Stimulated activated naive B cell treated with anti-CD40 and anti-IgM and Interleukin-4, amounts not matched to agents 10 μg/mL and 1 μg/mL and 100 μg/mL, for 72 hours (primary cell): ENCODE results near the gene IZUMO1.
A peak's percentile ranks its signal among the peaks of the same experiment; 100 is the strongest.
"Not testable (repeated sequence)": the region's sequence is repeated elsewhere in the genome, so short reads cannot be mapped to it uniquely, and the experiment has no call there.

Experiments
- ATAC-seq, 2 donors: fragments of 150-1000 bp; cut with Tn5 transposase; replicated peaks; 2 replicates each; pipeline ENCODE4 v1.10.0; 2021; ENCODE audit warnings: moderate library complexity in 1 of 2
- DNase-seq: peaks from one replicate; pipeline ENCODE4 v3.0.0; 2021
- H3K27ac Mint-ChIP-seq: one replicate; pipeline ENCODE4 v1.8.0; 2022; ENCODE audit warnings: mild to moderate bottlenecking, mixed read lengths
- H3K27me3 Mint-ChIP-seq, 2 donors: one replicate each; pipeline ENCODE4 v1.8.0; 2022; ENCODE audit warnings: mixed read lengths in 2 of 2
- H3K36me3 Mint-ChIP-seq, 2 donors: one replicate each; pipeline ENCODE4 v1.8.0; 2022; ENCODE audit warnings: mixed read lengths in 2 of 2, mild to moderate bottlenecking in 1 of 2
- H3K4me1 Mint-ChIP-seq, 2 donors: one replicate each; pipeline ENCODE4 v1.8.0; 2022; ENCODE audit warnings: mixed read lengths in 2 of 2, mild to moderate bottlenecking in 1 of 2
- H3K4me3 Mint-ChIP-seq, 2 donors: one replicate each; pipeline ENCODE4 v1.8.0; 2022; ENCODE audit warnings: mild to moderate bottlenecking in 2 of 2, mixed read lengths in 2 of 2, moderate library complexity in 1 of 2
- H3K9me3 Mint-ChIP-seq, 2 donors: one replicate each; pipeline ENCODE4 v1.8.0; 2022; ENCODE audit warnings: mixed read lengths in 2 of 2, mild to moderate bottlenecking in 1 of 2

IZUMO1 gene

DNA sequence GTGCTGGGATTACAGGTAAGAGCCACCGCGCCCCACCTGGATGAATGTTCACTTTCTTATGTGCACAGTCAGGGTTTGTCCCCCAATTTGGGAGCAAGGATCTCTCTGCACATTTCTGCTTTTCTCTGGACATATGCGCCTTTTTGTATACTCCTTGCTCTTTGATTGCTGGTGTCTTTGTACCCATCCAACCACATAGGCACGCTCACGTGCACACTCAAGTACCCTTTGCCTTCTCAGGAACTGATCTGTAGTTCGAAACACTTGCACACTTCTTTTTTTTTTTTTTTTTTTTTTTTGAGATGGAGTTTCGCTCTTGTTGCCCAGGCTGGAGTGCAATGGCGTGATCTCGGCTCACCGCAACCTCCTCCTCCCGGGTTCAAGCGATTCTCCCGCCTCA, 28.6 kb downstream of the IZUMO1 start:
- not testable (repeated sequence) for H3K9me3 Mint-ChIP-seq, ATAC-seq, DNase-seq, H3K36me3 Mint-ChIP-seq, H3K27me3 Mint-ChIP-seq, H3K4me3 Mint-ChIP-seq, H3K27ac Mint-ChIP-seq
- peaks cover 11 to 33% of the 10 kb centered on the region in 2 donors for H3K4me1 Mint-ChIP-seq

DNA sequence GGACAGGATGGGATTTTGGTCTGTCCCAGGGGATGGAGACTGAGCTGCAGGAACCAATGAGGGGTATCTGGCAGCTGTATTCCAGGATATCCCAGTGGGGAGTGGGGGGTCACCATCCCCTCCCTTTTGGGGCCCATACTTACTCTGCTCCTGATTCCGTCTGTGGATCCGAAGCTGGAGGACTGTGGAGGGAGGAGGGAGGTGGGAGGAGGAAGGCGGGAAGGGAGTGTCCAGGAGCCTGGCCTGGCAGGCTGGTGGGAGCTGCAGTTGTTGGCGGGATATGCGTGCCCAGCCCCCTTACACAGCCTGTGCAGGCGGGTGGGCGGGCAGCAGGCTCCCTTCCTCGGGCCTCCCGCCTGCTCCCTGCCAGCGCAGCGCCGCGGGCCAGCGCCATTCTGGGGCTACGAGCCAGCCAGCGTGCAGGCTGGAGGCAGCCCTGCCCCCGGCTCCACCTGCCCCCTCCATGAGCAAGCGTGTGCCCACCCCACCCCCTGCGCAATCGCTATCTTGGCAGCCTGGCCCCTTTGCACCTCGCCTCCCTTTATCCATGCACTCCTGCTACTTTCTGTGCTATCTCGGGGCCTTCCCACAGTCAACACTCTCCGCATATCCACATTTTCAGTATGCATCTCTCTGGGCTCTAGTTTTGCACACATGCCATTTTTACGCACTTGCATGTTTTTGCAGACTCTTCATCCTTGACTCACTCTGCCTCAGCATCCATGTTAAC, 30.0 kb downstream of the IZUMO1 start:
- H3K4me3 Mint-ChIP-seq, result no peak overlapping the region
- peaks cover 12 to 40% of the 10 kb centered on the region in 2 donors for H3K4me1 Mint-ChIP-seq
- no peaks in the 10 kb centered on the region for H3K9me3 Mint-ChIP-seq
- H3K36me3 Mint-ChIP-seq, result no peaks in the 10 kb centered on the region
- no peaks in the 10 kb centered on the region for H3K27me3 Mint-ChIP-seq
- ATAC-seq, result no peak
- DNase-seq, result no peak
- no peak overlapping the region for H3K27ac Mint-ChIP-seq

DNA sequence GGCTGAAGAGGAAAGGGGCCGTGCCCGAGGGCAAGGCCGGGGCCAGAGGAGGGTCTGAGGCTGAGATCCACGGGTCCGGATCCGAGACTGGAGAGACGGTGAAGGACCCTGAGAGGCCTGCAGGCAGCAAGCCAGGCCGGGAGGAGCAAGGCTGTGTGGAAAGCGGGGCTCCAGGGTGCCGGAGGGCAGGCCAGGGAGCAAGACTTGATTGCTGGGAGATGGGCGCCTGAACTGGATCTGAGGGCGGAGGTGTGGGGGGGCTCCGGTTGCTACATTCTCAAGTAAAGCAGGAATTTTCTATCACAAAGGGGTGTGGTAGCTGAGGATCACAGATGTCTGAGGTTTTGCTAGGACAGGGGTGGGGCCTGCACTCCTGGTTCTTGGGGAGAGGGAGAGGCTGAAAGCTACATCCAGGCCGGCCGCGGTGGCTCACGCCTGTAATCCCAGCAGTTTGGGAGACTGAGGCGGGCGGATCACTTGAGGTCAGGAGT, 31.0 kb downstream of the IZUMO1 start:
- H3K4me1 Mint-ChIP-seq, result peaks cover 10 to 32% of the 10 kb centered on the region in 2 donors
- H3K4me3 Mint-ChIP-seq, result no peak overlapping the region
- H3K27ac Mint-ChIP-seq, result no peak overlapping the region
- no peak for DNase-seq
- H3K27me3 Mint-ChIP-seq, result no peaks in the 10 kb centered on the region
- peaks cover 0 to 8% of the 10 kb centered on the region in 2 donors for H3K36me3 Mint-ChIP-seq
- ATAC-seq, result no peak
- H3K9me3 Mint-ChIP-seq, result peaks cover 0 to 1% of the 10 kb centered on the region in 2 donors

DNA sequence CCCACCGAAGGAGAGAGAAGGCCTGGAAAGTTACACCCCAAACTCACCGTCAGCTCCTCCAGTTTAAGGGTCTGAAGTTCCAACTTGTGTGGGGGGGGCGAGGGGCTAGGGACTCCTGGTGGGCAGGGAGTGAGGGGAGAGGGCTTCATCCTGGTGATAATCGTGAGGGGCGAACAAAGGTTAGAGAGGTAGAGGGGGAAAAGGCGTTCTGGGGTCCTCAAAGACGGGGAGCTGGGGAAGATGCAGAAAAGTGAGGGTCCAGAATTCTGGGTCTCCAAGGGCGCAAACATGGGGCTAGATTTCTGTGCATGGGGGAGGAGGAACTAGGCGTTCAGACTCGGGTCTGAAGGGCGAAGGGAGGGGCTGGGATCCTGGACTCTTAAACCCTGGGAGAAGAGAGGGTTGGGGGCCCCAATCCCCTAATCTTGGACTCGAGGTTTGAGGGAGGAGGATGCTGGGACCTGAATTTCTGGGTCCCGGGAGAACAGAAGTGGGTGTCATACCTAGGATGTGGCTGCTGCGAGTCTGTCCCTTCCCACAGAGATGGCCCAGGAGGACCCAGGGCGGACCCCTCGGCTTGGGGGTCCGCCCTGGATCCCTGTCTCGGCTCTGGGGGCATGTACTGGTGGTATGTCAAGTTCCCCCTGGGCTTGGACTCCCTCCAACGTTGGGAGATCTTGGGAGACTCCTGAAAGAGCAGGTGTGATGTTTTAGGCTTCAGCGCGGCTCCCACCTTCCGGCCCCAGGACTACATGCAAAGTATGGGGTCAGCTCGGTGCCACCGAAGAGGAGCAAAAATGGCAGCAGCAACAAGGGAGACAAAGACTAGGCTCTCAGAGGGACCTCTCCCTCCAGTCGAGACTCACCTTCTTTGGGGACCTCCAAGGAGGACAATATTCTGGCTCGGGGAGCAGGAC, 31.7 kb downstream of the IZUMO1 start:
- H3K4me3 Mint-ChIP-seq, result peak overlapping the region; percentile 85 to 88
- peak overlapping the region; percentile 95 for H3K27ac Mint-ChIP-seq
- H3K36me3 Mint-ChIP-seq, result peaks cover 0 to 9% of the 10 kb centered on the region in 2 donors
- DNase-seq, result no peak
- no peaks in the 10 kb centered on the region for H3K27me3 Mint-ChIP-seq
- peaks cover 0 to 1% of the 10 kb centered on the region in 2 donors for H3K9me3 Mint-ChIP-seq
- ATAC-seq, result no peak
- peaks cover 10 to 28% of the 10 kb centered on the region in 2 donors for H3K4me1 Mint-ChIP-seq

DNA sequence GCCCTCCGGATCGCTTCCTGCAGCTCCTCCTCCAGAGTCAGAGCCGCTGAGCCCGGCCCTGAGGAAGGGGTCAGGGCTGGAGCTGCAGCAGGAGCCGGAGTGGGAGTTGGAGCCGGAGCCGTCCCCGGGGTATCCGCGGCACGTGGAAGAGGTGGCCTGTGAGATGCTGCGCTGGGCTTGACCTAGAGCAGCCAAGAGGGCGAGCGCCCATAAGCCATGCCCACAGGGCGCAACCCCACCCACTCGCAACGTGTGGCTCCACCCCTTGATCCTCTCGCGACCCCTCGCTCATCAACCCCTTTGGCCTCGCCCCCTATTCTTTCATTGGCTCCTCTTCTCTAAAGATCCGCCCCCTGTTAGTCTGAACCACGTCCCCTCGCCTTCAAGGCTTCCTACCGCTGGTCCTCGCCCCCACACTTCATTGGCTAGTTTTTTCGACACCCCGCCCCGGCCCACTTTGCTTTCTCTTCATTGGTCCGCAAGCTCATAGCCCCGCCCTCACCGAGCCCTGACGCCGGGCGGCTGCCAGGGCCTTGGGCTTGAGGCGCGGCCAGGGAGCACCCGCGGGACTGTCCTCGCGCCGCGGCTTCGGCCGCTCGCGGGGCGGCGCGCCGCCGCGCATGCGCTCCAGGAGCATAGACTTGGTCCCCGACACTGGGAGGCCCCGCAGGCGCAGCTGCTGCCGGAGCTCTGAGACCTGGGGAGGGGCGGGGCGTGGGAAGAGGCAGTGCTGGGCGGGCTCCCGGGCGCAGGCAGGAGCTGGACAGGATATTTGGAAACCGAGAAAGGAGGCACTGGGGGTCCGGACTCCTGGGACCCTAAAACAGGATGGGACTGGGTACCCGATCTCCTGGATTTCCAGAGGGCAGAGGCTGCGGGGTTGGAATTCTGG, 32.6 kb downstream of the IZUMO1 start:
- H3K27me3 Mint-ChIP-seq, result no peaks in the 10 kb centered on the region
- DNase-seq, result peak; percentile 99
- H3K4me3 Mint-ChIP-seq, result peak overlapping the region; percentile 85 to 88
- peaks cover 0 to 1% of the 10 kb centered on the region in 2 donors for H3K9me3 Mint-ChIP-seq
- peaks cover 10 to 28% of the 10 kb centered on the region in 2 donors for H3K4me1 Mint-ChIP-seq
- peak overlapping the region; percentile 95 for H3K27ac Mint-ChIP-seq
- H3K36me3 Mint-ChIP-seq, result peaks cover 0 to 9% of the 10 kb centered on the region in 2 donors
- peak; percentile 91 to 94 for ATAC-seq

DNA sequence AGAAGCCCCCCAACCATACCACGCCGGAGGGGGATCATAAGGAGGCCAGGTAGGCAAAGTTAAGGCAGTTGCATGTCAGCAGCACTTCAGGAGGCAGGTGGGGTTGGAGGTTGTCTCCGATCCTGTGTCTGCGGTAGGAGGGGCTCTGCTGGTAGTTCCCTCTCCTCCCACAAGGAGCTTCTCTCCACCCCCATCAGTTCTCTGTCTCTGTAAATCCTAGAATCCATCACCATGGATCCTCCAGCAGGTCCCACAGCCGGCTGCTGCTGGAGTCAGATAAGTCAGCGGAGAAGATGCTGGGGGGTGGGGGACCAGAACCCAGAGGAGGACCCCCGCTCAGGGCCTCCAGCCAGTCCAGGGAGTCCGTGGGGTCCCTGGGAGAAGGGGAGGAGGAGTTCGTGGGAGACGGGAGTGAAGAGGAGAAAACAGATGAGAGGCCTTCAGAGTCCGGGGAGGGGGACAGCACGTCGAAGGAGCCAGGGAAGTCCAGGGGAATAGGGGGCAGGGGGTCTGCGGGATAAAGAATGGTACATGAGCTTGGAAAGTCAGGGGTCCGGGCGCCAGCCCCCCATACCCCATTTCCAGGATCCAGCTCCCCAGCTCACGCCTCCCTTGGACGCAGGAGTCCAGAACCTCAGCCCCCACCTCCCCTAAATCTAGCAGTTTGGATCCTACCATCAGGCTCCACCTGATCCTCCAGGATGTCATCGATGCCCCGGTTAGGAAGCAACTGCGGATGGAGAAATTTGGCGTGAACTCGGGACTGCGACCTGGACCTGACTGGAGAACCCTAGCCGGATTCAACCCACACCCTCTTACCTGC, 33.5 kb downstream of the IZUMO1 start:
- Mint-ChIP-seq H3K27me3 (no peaks in the 10 kb centered on the region), H3K9me3 (peaks cover 0 to 1% of the 10 kb centered on the region in 2 donors), H3K36me3 (peaks cover 0 to 9% of the 10 kb centered on the region in 2 donors), H3K4me1 (peaks cover 10 to 28% of the 10 kb centered on the region in 2 donors), H3K4me3 (peak overlapping the region; percentile 85 to 88), H3K27ac (peak overlapping the region; percentile 16)
- ATAC-seq (no peak), DNase-seq (no peak)

DNA sequence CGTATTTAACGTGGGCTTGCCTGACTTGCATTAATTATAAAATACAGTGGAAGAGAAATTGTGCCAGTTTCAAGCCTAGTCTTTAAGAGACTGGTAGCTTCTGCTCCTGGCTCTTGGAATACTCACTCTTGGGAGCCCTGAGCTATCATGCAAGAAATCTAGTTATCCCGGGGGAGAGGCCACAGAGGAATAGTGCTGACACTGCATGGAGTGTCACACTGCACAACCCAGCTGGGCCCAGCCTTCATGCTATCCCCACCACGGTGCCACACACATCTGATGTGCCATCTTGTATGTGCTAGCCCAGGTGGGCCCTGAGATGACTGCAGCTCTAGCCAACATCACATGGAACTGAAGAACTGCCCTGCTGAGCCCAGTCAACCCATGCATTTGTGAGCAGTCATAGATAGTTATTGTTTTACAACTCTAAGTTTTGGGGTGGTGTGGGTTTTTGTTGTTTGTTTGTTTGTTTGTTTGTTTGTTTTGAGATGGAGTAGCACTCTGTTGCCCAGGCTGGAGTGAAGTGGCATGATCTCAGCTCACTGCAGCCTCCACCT, 35.5 kb downstream of the IZUMO1 start:
- DNase-seq, result no peak
- Mint-ChIP-seq H3K27me3 (no peaks in the 10 kb centered on the region), H3K36me3 (peaks cover 0 to 13% of the 10 kb centered on the region in 2 donors), H3K27ac (no peak overlapping the region), H3K4me3 (no peak overlapping the region), H3K4me1 (peaks cover 10 to 28% of the 10 kb centered on the region in 2 donors), H3K9me3 (peaks cover 0 to 1% of the 10 kb centered on the region in 2 donors)
- no peak for ATAC-seq

DNA sequence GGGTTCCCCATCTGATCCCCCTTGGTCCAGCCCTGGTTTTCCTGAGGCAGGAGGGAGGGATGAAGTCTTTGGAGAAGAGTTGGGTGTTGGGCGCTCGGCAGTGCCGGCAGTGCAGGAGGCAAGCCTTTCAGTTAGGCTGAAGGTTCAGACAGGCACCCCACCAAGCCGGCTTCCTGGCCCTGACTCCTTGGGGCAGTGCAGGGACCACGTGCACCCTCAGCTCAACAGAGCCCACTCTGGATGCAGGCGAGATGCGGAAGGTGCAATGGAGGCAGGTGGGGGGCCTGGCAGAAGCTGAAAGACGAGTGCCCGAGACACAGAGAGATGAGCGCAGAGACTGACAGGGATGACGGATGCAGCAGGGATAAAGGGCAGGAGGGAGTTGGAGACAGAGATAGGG, 38.2 kb downstream of the IZUMO1 start:
- Mint-ChIP-seq H3K36me3 (peaks cover 0 to 18% of the 10 kb centered on the region in 2 donors), H3K9me3 (peaks cover 0 to 1% of the 10 kb centered on the region in 2 donors), H3K27ac (no peak overlapping the region), H3K4me3 (no peak overlapping the region), H3K4me1 (peaks cover 3 to 11% of the 10 kb centered on the region in 2 donors), H3K27me3 (no peaks in the 10 kb centered on the region)
- no peak for ATAC-seq
- no peak for DNase-seq

DNA sequence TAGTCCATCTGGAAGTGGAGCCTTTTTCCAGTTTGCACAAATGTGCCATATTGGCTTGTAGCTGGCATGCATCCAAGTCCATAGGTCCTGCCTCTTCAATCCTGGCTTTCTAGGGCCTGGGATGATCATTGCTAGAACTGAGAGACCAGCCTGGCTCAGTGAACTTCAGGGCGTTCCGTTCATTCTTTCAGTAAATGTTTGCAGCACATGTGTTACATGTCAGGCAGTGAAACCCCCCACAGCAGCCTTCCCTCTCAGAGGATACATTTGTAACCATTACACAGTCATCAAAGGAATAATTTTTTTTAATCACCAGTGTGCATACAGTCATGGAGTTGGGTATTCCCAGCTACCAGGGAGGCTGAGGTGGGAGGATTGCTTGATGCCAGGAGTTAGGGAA, 41.3 kb downstream of the IZUMO1 start:
- Mint-ChIP-seq H3K4me3 (no peak overlapping the region), H3K27ac (no peak overlapping the region), H3K27me3 (no peaks in the 10 kb centered on the region), H3K36me3 (peaks cover 4 to 19% of the 10 kb centered on the region in 2 donors), H3K4me1 (no peaks in the 10 kb centered on the region), H3K9me3 (no peaks in the 10 kb centered on the region)
- ATAC-seq, result no peak
- DNase-seq, result no peak

DNA sequence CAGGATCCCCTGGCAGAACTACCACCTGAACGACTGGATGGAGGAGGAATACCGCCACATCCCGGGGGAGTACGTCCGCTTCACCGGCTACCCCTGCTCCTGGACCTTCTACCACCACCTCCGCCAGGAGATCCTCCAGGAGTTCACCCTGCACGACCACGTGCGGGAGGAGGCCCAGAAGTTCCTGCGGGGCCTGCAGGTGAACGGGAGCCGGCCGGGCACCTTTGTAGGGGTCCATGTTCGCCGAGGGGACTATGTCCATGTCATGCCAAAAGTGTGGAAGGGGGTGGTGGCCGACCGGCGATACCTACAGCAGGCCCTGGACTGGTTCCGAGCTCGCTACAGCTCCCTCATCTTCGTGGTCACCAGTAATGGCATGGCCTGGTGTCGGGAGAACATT, 43.4 kb downstream of the IZUMO1 start:
- no peaks in the 10 kb centered on the region for H3K4me1 Mint-ChIP-seq
- H3K9me3 Mint-ChIP-seq, result no peaks in the 10 kb centered on the region
- ATAC-seq, result no peak
- peaks cover 5 to 7% of the 10 kb centered on the region in 2 donors for H3K27me3 Mint-ChIP-seq
- no peak overlapping the region for H3K27ac Mint-ChIP-seq
- no peak for DNase-seq
- peaks cover 4 to 19% of the 10 kb centered on the region in 2 donors for H3K36me3 Mint-ChIP-seq
- H3K4me3 Mint-ChIP-seq, result no peak overlapping the region

DNA sequence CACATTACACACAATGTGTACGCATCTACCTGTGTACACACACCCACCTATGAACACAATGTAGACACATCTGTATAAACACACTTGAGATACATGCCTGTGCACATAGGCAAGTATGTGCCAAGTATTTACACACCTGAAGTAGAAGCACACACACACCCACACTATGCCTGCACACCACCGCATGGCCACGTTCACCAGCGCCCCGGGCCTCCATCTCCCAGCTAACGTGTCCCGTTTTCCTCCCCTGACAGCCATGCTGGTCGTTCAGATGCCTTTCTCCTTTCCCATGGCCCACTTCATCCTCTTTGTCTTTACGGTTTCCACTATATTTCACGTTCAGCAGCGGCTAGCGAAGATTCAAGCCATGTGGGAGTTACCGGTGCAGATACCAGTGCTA, 44.0 kb downstream of the IZUMO1 start:
- H3K27ac Mint-ChIP-seq, result no peak overlapping the region
- no peaks in the 10 kb centered on the region for H3K9me3 Mint-ChIP-seq
- H3K36me3 Mint-ChIP-seq, result peaks cover 4 to 19% of the 10 kb centered on the region in 2 donors
- DNase-seq (no peak), ATAC-seq (no peak)
- H3K27me3 Mint-ChIP-seq, result peaks cover 9 to 12% of the 10 kb centered on the region in 2 donors
- no peaks in the 10 kb centered on the region for H3K4me1 Mint-ChIP-seq
- no peak overlapping the region for H3K4me3 Mint-ChIP-seq

DNA sequence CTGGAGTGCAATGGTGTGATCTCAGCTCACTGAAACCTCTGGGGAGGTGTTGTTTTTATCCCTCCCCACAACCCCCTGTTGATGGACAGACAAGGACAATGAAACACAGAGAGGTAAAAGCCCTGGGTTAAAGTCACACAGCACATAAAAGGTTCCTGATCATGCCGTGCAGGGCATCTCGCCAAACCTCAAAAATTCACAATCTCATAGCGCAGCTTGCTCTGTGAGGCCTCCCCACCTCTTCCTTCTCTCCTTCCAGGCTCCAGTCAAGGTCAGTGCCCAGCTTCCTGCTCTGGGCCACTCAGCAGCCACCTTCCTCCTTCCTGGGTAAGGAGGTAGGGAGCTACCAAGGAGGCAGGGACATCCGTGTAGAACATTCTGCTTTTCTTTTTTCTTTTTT, 48.7 kb downstream of the IZUMO1 start:
- Mint-ChIP-seq H3K27ac (no peak overlapping the region), H3K36me3 (peaks cover 4 to 10% of the 10 kb centered on the region in 2 donors), H3K27me3 (peaks cover 19 to 28% of the 10 kb centered on the region in 2 donors), H3K4me1 (peaks cover 10 to 12% of the 10 kb centered on the region in 2 donors), H3K9me3 (no peaks in the 10 kb centered on the region), H3K4me3 (no peak overlapping the region)
- ATAC-seq, result no peak
- no peak for DNase-seq
